HG02970 (cell line): ENCODE measurements around the gene NFIB.

ENCODE experiments used
- ATAC-seq: cut with Tn5 transposase; IDR thresholded peaks from one replicate; pipeline ENCODE4 v1.9.1; 2021; ENCODE audit warnings: mild to moderate bottlenecking, moderate library complexity, moderate number of reproducible peaks; ENCODE audit not compliant: unreplicated experiment, low FRiP score

The NFIB gene

GRCh38 chr9:14345354-14346230 is 31.7 kb upstream of the NFIB start:
- ATAC-seq, result no peak

- no peak for ATAC-seq
Measured at GRCh38 chr9:14344941-14345353, 31.0 kb upstream of the NFIB start.

- ATAC-seq, result no peak
Measured at GRCh38 chr9:14344053-14344524, 30.1 kb upstream of the NFIB start.

GRCh38 chr9:14343261-14344031 is 29.5 kb upstream of the NFIB start:
- no peak for ATAC-seq

- ATAC-seq, result no peak
Measured at GRCh38 chr9:14342736-14343135, 28.8 kb upstream of the NFIB start.

GRCh38 chr9:14341437-14342122 is 27.6 kb upstream of the NFIB start:
- ATAC-seq, result no peak

- no peak for ATAC-seq
Measured at GRCh38 chr9:14340994-14341393, 27.1 kb upstream of the NFIB start.

GRCh38 chr9:14340219-14340873 is 26.4 kb upstream of the NFIB start:
- no peak for ATAC-seq

GRCh38 chr9:14339746-14340145 is 25.8 kb upstream of the NFIB start:
- ATAC-seq, result no peak

- ATAC-seq, result no peak
Measured at GRCh38 chr9:14337615-14338014, 23.7 kb upstream of the NFIB start.

GRCh38 chr9:14336244-14336643 is 22.3 kb upstream of the NFIB start:
- ATAC-seq, result no peak

GRCh38 chr9:14331120-14331519 is 17.2 kb upstream of the NFIB start:
- no peak for ATAC-seq

- no peak for ATAC-seq
Measured at GRCh38 chr9:14327036-14327435, 13.1 kb upstream of the NFIB start.

GRCh38 chr9:14326264-14326826 is 12.4 kb upstream of the NFIB start:
- no peak for ATAC-seq

GRCh38 chr9:14325147-14325546 is 11.2 kb upstream of the NFIB start:
- no peak for ATAC-seq

- no peak for ATAC-seq
Measured at GRCh38 chr9:14323985-14324650, 10.2 kb upstream of the NFIB start.

- no peak for ATAC-seq
Measured at GRCh38 chr9:14323083-14323971, 9.4 kb upstream of the NFIB start.

GRCh38 chr9:14322211-14323082 is 8.5 kb upstream of the NFIB start:
- ATAC-seq, result peak; percentile 85
